NB4 (cell line): Measurements from ENCODE around the gene GSDME.

ENCODE experiments used
- DNase-seq: peaks from one replicate; pipeline ENCODE4 v3.0.0; 2010; ENCODE audit warnings: low read depth
- H3K4me3 ChIP-seq: one replicate; pipeline ENCODE4 v1.5.1; 2011; ENCODE audit warnings: mild to moderate bottlenecking, low read depth, low read length, moderate library complexity
- MAX ChIP-seq: IDR thresholded peaks from 2 replicates; pipeline ENCODE4 v1.6.1; 2011; ENCODE audit warnings: low read depth, low read length
- MYC ChIP-seq: IDR thresholded peaks from 2 replicates; pipeline ENCODE4 v1.6.1; 2011; ENCODE audit warnings: low read depth, low read length
- POLR2A ChIP-seq: IDR thresholded peaks from 2 replicates; pipeline ENCODE4 v1.6.1; 2011; ENCODE audit warnings: mild to moderate bottlenecking; ENCODE audit not compliant: insufficient read length; ENCODE audit errors: extremely low read depth
- TF ChIP-seq, protein P1 (sequence below): IDR thresholded peaks from one replicate; pipeline ENCODE4 v1.5.1; 2012; ENCODE audit warnings: low read depth, low read length

Gene GSDME

GRCh38 chr7:24700521-24701260, 56.6 kb downstream of the GSDME start:
- TF ChIP-seq MYC = no peak
- TF ChIP-seq MAX = no peak
- TF ChIP-seq, protein P1, sequence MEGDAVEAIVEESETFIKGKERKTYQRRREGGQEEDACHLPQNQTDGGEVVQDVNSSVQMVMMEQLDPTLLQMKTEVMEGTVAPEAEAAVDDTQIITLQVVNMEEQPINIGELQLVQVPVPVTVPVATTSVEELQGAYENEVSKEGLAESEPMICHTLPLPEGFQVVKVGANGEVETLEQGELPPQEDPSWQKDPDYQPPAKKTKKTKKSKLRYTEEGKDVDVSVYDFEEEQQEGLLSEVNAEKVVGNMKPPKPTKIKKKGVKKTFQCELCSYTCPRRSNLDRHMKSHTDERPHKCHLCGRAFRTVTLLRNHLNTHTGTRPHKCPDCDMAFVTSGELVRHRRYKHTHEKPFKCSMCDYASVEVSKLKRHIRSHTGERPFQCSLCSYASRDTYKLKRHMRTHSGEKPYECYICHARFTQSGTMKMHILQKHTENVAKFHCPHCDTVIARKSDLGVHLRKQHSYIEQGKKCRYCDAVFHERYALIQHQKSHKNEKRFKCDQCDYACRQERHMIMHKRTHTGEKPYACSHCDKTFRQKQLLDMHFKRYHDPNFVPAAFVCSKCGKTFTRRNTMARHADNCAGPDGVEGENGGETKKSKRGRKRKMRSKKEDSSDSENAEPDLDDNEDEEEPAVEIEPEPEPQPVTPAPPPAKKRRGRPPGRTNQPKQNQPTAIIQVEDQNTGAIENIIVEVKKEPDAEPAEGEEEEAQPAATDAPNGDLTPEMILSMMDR = no peak
- no peak for TF ChIP-seq POLR2A
- no peak for DNase-seq
- no peak overlapping the region for H3K4me3 ChIP-seq

- TF ChIP-seq POLR2A (no peak), MYC (no peak), MAX (no peak)
- TF ChIP-seq, protein P1 = no peak
- no peak overlapping the region for H3K4me3 ChIP-seq
- no peak for DNase-seq
Measured at GRCh38 chr7:24698531-24699266, 58.6 kb downstream of the GSDME start.

- DNase-seq = no peak
- no peak for TF ChIP-seq MYC
- TF ChIP-seq POLR2A = no peak
- no peak overlapping the region for H3K4me3 ChIP-seq
Measured at GRCh38 chr7:24697416-24697815, 59.8 kb downstream of the GSDME start.

- H3K4me3 ChIP-seq = no peak overlapping the region
- TF ChIP-seq MAX = no peak
- no peak for TF ChIP-seq MYC
- no peak for TF ChIP-seq POLR2A
- TF ChIP-seq, protein P1 = no peak
- no peak for DNase-seq
Measured at GRCh38 chr7:24692592-24692991, 64.7 kb downstream of the GSDME start.

DNA sequence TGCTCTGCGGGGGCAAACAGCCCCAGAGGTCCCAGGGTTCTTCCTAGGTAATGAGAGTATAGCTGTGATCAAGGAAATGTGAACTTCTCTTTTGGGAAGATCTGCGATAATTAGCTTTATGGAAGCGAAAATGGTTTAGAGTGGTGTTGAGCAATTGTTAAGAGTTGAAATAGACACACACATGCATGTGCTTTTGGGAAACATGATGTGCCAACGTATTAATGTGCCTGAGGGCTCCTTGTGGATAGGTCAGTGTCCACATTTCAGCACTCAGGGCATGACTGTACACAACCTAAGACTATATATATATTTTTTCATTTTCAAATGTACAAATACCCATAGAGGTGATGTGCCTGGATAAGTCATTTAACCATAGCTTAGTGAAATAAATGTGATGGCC, 67.0 kb downstream of the GSDME start:
- TF ChIP-seq MAX (no peak), MYC (no peak), POLR2A (no peak)
- TF ChIP-seq, protein P1 = no peak

DNA sequence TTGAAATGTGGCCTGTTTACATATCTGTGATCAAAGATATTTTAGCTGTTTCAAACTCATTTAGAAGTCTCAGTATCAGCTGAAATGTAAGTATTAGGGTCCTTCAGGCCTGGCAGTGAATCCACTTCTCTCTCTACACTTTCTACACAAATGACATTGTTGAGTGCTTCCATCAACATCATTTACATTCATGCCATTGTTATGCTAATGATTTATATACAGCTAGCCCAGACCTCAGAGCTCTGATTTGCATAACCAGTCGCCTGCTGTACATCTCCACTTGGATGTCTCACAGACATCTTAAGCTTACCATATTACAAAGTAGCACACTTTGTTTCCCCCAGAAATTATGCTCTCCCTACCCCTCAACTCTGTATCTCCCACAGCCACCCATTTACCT, 71.6 kb downstream of the GSDME start:
- TF ChIP-seq POLR2A = no peak
- no peak for TF ChIP-seq MYC
- no peak for TF ChIP-seq MAX
- TF ChIP-seq, protein P1 = no peak
- no peak overlapping the region for H3K4me3 ChIP-seq
- DNase-seq = no peak

More for the DNA sequence above, 67.0 kb downstream of the GSDME start:
- DNase-seq = no peak
- no peak overlapping the region for H3K4me3 ChIP-seq
